ENCODE measurements around the gene TCP11L1. TPM values are rescaled to one million over a fixed set of nuclear protein-coding genes. Genes with fewer than 3 reads are reported as not detected.

The TCP11L1 gene
- total RNA-seq, 1 experiment from 2014 or later: 16.8 TPM

- TF ChIP-seq ZNF512 (CRISPR knock-in tag; IDR thresholded peaks at IDR 0.05; ENCODE audit: borderline replicate concordance) (no peak), ETV6 (CRISPR knock-in tag; IDR thresholded peaks at IDR 0.05) (no peak), OVOL2 (CRISPR knock-in tag; IDR thresholded peaks at IDR 0.05; ENCODE audit: borderline replicate concordance) (no peak), FOXJ3 (CRISPR knock-in tag; IDR thresholded peaks at IDR 0.05; ENCODE audit: borderline replicate concordance) (no peak), MLX (CRISPR knock-in tag; IDR thresholded peaks at IDR 0.05) (no peak), ZNF138 (CRISPR knock-in tag; conservative IDR thresholded peaks at IDR 0.05) (no peak), SMAD4 (CRISPR knock-in tag; IDR thresholded peaks at IDR 0.05) (no peak), ZNF396 (CRISPR knock-in tag; IDR thresholded peaks at IDR 0.05; ENCODE audit: borderline replicate concordance) (no peak), ATF1 (CRISPR knock-in tag; IDR thresholded peaks at IDR 0.05) (no peak), SP1 (CRISPR knock-in tag; conservative IDR thresholded peaks at IDR 0.05) (peak; percentile 85), USF1 (CRISPR knock-in tag; IDR thresholded peaks at IDR 0.05) (no peak; the same call in 1 of the 2 replicates), GRHL2 (CRISPR knock-in tag; IDR thresholded peaks at IDR 0.05; ENCODE audit: insufficient replicate concordance, severe bottlenecking) (no peak), ZMAT4 (CRISPR knock-in tag; IDR thresholded peaks at IDR 0.05) (no peak), ZBTB43 (CRISPR knock-in tag; IDR thresholded peaks at IDR 0.05) (peak; percentile 71; the same call in 1 of the 2 replicates), ZNF219 (CRISPR knock-in tag; IDR thresholded peaks at IDR 0.05; ENCODE audit: borderline replicate concordance) (peak; percentile 37; the same call in 1 of the 2 replicates), MYBL2 (CRISPR knock-in tag; IDR thresholded peaks at IDR 0.05) (peak; percentile 86; the same call in 1 of the 2 replicates), KAT7 (CRISPR knock-in tag; IDR thresholded peaks at IDR 0.05; ENCODE audit: borderline replicate concordance) (peak; percentile 92), ZNF671 (CRISPR knock-in tag; IDR thresholded peaks at IDR 0.05) (no peak), MXD4 (CRISPR knock-in tag; IDR thresholded peaks at IDR 0.05; ENCODE audit: borderline replicate concordance) (no peak), ERG (CRISPR knock-in tag; IDR thresholded peaks at IDR 0.05) (no peak), CDX4 (CRISPR knock-in tag; IDR thresholded peaks at IDR 0.05; ENCODE audit: borderline replicate concordance) (no peak), IRF1 (CRISPR knock-in tag; IDR thresholded peaks at IDR 0.05) (no peak), ZNF232 (CRISPR knock-in tag; IDR thresholded peaks at IDR 0.05) (peak; percentile 83; the same call in 1 of the 2 replicates), ZNF425 (CRISPR knock-in tag; conservative IDR thresholded peaks at IDR 0.05) (no peak), STAT6 (CRISPR knock-in tag; conservative IDR thresholded peaks at IDR 0.05; ENCODE audit: low read depth) (no peak)
Measured at GRCh38 chr11:33039274-33040032, at the start of gene TCP11L1 (continued).

All from WTC11 (cell line).